ENCODE data around the gene RAP1A. TPM values are rescaled to one million over a fixed set of nuclear protein-coding genes. Genes with fewer than 3 reads are reported as not detected.

The RAP1A gene
- total RNA-seq, 6 experiments from 2014 or later, result 75.7 to 82.9 (median 80.3) TPM

GRCh38 chr1:111622166-111622565 is 2.6 kb downstream of the RAP1A start:
- Mint-ChIP-seq H3K27me3 (ENCODE audit: insufficient read depth) (no peaks in the 10 kb centered on the region), H3K36me3 (ENCODE audit: low read depth) (peaks cover 10% of the 10 kb centered on the region; the same call in 1 of the 2 replicates), H3K4me1 (ENCODE audit: low read depth) (peaks cover 60% of the 10 kb centered on the region), H3K9me3 (no peaks in the 10 kb centered on the region), H3K4me3 (peak overlapping the region; percentile 94), H3K27ac (peak overlapping the region; percentile 12; the same call in 1 of the 2 replicates)
- no peak for TF ChIP-seq CTCF (IDR thresholded peaks at IDR 0.05)
- no peak for DNase-seq

- no peak overlapping the region for H3K4me3 Mint-ChIP-seq
Measured at GRCh38 chr1:111624382-111624781, 4.8 kb downstream of the RAP1A start.

GRCh38 chr1:111625276-111625675 is 5.7 kb downstream of the RAP1A start:
- H3K36me3 Mint-ChIP-seq (ENCODE audit: low read depth), result peaks cover 10% of the 10 kb centered on the region; the same call in 1 of the 2 replicates
- no peak for DNase-seq

More at GRCh38 chr1:111624382-111624781, 4.8 kb downstream of the RAP1A start:
- H3K27ac Mint-ChIP-seq, result no peak overlapping the region
- TF ChIP-seq CTCF (IDR thresholded peaks at IDR 0.05), result no peak
- no peaks in the 10 kb centered on the region for H3K27me3 Mint-ChIP-seq (ENCODE audit: insufficient read depth)
- H3K4me1 Mint-ChIP-seq (ENCODE audit: low read depth), result peaks cover 76% of the 10 kb centered on the region
- no peak for DNase-seq
- H3K9me3 Mint-ChIP-seq, result no peaks in the 10 kb centered on the region
- peaks cover 10% of the 10 kb centered on the region; the same call in 1 of the 2 replicates for H3K36me3 Mint-ChIP-seq (ENCODE audit: low read depth)

GRCh38 chr1:111628153-111628552 is 8.6 kb downstream of the RAP1A start:
- peaks cover 14% of the 10 kb centered on the region for H3K36me3 Mint-ChIP-seq (ENCODE audit: low read depth)
- H3K4me3 Mint-ChIP-seq, result no peak overlapping the region
- H3K9me3 Mint-ChIP-seq, result no peaks in the 10 kb centered on the region
- peaks cover 86% of the 10 kb centered on the region for H3K4me1 Mint-ChIP-seq (ENCODE audit: low read depth)
- no peaks in the 10 kb centered on the region for H3K27me3 Mint-ChIP-seq (ENCODE audit: insufficient read depth)
- DNase-seq, result no peak
- no peak for TF ChIP-seq CTCF (IDR thresholded peaks at IDR 0.05)
- peak overlapping the region; percentile 4; the same call in 1 of the 2 replicates for H3K27ac Mint-ChIP-seq

More at GRCh38 chr1:111625276-111625675, 5.7 kb downstream of the RAP1A start:
- Mint-ChIP-seq H3K27me3 (ENCODE audit: insufficient read depth) (no peaks in the 10 kb centered on the region), H3K9me3 (no peaks in the 10 kb centered on the region), H3K4me3 (no peak overlapping the region), H3K4me1 (ENCODE audit: low read depth) (peaks cover 84% of the 10 kb centered on the region), H3K27ac (no peak overlapping the region)
- TF ChIP-seq CTCF (IDR thresholded peaks at IDR 0.05), result no peak

- no peak overlapping the region for H3K4me3 Mint-ChIP-seq
- DNase-seq, result no peak
- H3K9me3 Mint-ChIP-seq, result no peaks in the 10 kb centered on the region
- H3K27me3 Mint-ChIP-seq (ENCODE audit: insufficient read depth), result no peaks in the 10 kb centered on the region
- H3K36me3 Mint-ChIP-seq (ENCODE audit: low read depth), result peaks cover 9% of the 10 kb centered on the region
- TF ChIP-seq CTCF (IDR thresholded peaks at IDR 0.05), result no peak
- H3K4me1 Mint-ChIP-seq (ENCODE audit: low read depth), result peaks cover 78% of the 10 kb centered on the region
- no peak overlapping the region for H3K27ac Mint-ChIP-seq
Measured at GRCh38 chr1:111629190-111629954, 9.8 kb downstream of the RAP1A start.
